Stimulated activated CD8-positive, alpha-beta memory T cell treated with anti-CD3 and anti-CD28 coated beads, Interleukin-4, amount 100 ng/mL, for 4 hours (primary cell): ENCODE results near the gene KLHL13.
"Not testable (repeated sequence)": the region's sequence is repeated elsewhere in the genome, so short reads cannot be mapped to it uniquely, and the experiment has no call there.

Source experiments
- DNase-seq, 2 donors: peaks; one replicate each; pipeline ENCODE4 v3.0.0-alpha.2; 2020; ENCODE audit warnings: low read depth in 2 of 2, low spot score in 1 of 2

KLHL13 gene

DNA sequence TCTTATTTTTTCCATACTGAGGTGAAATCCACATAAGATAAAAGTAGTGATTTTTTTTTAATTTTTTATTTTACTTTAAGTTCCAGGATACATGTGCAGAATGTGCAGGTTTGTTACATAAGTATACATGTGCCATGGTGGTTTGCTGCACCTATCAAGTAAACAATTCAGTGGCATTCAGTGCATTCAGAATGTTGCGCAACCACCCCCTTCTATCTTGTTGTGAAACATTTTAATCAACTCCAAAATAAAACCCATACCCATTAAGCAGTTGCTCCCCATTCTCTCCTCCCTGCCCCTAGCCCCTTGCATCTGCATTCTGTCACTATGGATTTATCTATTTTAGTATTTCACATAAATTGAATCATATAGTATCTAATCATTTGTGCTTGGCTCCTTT is 121.2 kb downstream of the KLHL13 start:
- DNase-seq = no peak

- DNase-seq = no peak
Observed at GRCh38 chrX:117992192-117992723, 124.4 kb downstream of the KLHL13 start.

- no peak for DNase-seq
Observed at GRCh38 chrX:117990438-117990837, 126.2 kb downstream of the KLHL13 start.

DNA sequence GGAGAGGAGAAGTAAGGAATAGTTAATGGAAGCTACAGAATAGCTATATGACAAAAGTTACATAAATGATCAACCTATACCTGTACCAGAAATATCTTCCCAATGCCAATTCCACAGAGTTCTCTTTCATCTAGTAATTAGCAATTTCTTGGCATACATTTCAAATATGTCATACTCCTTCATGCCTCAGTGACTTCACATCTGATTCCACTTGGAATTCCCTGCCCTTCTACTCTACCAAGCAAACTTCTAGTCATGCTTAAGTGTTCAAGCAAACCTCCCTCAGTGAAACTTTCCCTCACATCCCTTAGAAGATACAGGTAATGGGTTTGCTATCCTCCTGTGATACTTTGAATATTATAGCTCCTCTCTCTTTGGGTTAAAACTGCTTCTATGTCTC is 127.1 kb downstream of the KLHL13 start:
- no peak for DNase-seq

DNA sequence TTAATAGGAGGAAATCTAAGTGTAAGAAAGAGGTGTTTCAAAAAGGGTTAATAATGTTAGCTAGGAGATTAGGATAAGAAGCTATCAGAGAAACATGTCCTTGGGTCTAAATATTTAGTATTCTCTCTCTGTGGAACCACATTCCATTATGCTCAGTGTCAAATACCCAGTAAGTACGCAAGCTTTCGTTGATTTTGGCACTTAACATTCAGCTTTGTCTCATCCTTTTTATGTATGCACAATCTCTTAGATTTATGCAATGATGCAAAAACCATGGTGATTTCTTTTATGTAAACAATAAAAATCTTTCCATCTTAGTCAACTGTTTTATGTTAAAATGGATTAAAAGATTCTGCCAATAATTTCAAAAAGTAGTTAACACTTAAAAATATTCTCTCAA is 129.2 kb downstream of the KLHL13 start:
- DNase-seq = no peak

DNA sequence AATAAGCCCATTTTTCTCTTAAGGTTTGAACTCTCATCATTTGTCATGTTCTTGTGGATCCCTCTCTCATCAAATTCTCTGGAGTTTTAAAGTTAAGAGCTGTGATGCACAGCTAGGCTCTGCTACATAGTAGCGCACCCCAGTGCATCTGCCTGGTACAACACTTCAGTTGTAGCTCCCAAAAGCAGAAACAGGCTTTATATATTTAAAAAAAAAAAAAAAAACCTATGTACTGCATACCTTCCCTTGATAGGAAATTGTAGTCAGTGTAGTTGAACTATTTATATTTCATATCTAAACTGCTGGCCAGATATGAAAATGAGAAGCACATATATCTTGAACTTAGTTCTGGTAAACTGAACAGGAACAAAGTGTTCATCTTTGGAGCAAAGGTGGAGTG is 131.4 kb downstream of the KLHL13 start:
- no peak for DNase-seq

DNA sequence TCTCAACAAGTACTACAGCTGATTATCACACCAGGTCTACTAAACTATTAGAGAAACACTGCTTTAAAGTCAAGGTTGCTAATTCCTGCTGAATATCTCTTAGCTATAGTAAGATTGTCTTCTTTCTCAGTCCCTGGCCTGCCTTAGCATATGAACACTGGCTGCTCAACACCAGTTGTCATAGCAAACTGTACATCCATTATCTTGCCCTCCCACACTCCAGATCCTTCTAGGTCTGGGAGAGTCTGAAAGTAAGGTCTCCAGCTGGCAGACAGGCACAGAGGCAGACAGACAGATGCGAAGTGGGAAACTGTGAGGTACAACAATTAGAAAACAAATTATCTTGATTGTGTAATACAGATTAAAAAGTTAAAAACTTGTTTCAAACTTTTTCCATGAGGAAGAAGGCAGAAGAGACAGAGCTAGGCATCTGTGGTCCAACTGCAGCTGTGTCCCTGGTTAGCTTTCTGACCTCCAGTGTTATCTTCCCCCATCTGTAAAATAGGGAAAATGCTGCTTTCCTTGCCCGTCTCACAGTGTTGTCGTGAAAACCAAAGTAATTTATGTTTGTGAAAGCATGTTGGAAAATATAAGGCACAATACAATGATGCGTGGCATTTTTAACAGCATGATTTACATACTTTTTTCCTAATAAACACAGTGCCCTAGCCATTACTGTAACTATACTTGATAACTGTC is 133.8 kb downstream of the KLHL13 start:
- no peak for DNase-seq

- DNase-seq = no peak
Observed at GRCh38 chrX:117978402-117978801, 138.2 kb downstream of the KLHL13 start.

GRCh38 chrX:117977526-117977925 is 139.1 kb downstream of the KLHL13 start:
- DNase-seq = no peak

GRCh38 chrX:117973110-117973807 is 143.4 kb downstream of the KLHL13 start:
- DNase-seq = no peak

- no peak for DNase-seq
Observed at GRCh38 chrX:117972711-117973109, 143.9 kb downstream of the KLHL13 start.

GRCh38 chrX:117969782-117970181 is 146.8 kb downstream of the KLHL13 start:
- no peak for DNase-seq

GRCh38 chrX:117969328-117969727 is 147.3 kb downstream of the KLHL13 start:
- no peak for DNase-seq

DNA sequence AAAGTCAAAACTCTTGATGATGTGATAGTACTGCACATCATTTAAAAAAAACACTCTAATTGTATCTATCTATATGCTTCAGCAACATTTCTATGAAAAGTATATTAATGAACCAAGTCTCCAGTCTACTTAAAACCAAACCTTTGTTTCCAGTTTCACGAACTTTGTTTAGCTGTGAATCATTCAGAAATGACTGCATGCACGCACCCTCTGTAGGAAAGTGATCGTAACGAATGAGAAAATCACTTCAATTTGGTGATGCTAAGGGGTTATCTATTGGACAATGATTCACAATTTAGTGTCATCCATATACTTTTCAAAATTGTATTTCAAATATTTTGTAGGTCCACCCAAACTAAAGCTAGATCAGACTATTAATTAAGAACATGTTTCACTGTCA is 157.6 kb downstream of the KLHL13 start:
- no peak for DNase-seq

- no peak for DNase-seq
Observed at GRCh38 chrX:117957128-117957527, 159.5 kb downstream of the KLHL13 start.

- DNase-seq = not testable (repeated sequence)
Observed at GRCh38 chrX:117939296-117939695, 177.3 kb downstream of the KLHL13 start.

GRCh38 chrX:117936118-117936517 is 180.5 kb downstream of the KLHL13 start:
- DNase-seq = no peak

- not testable (repeated sequence) for DNase-seq
Observed at GRCh38 chrX:117930116-117930515, 186.5 kb downstream of the KLHL13 start.

DNA sequence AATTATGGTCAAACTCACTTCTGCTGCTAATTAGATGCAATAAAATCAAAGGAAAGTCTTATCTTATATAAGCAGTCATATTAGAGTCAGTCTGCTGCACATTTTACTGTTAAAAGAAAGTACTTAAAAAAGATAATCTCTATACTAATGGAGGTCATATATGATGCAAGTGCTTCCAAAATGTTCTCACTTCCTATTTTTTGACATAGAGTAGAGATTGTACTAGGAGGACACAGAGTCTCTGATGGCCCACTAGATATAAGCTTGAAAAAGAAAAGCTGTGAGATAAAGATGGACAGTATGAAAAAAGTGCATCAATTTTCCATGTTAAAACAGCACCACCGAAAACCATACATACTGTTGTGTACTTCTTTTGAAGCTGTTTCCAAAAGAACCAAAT is 196.9 kb downstream of the KLHL13 start:
- no peak for DNase-seq

DNA sequence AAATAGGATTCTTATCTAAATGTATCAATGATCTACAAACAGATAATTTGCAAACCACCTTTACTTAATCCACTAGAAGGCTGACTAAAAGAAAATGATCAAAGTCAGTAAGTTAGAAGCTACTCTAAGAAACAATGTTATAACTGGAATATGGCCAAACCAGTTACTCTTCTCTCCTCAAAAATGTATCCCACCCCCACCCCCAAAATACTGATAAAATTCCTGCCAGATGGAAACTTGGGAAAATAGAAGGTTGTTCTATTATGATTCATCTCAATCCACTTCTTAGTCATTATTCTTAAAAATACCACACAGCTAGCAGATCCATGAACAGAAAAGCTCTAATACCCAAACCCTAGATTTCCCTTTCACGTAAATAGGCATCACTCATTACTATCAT is 206.4 kb downstream of the KLHL13 start:
- DNase-seq = no peak

GRCh38 chrX:117898226-117898625 is 218.4 kb downstream of the KLHL13 start:
- no peak for DNase-seq

DNA sequence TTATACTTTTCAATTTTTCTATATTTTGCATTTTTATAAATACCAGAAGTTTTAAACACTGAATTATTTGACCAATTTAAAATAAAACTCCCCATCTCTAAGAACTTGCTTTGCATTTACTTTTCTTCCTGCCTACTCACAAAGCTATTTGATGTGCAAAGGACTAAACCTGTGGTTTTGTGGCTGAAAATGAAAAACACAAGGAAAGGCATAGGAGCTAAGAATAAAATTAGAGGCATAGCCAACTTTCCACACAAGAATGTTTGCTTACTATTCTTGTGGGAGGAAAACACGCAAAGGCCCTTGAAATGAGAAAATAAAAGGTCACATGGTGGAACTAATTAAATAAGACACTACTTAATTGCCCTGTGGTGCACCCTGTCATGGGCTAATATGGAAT is 221.2 kb downstream of the KLHL13 start:
- no peak for DNase-seq

GRCh38 chrX:117892469-117892868 is 224.1 kb downstream of the KLHL13 start:
- DNase-seq = no peak
